ENCODE results near the gene PSEN2. TPM values are rescaled to one million over a fixed set of nuclear protein-coding genes. Genes with fewer than 3 reads are reported as not detected.
A peak's percentile ranks its signal among the peaks of the same experiment; 100 is the strongest.

Gene PSEN2
- total RNA-seq, 4 donors from 2014 or later, result 31.4 to 57.8 (median 39.1) TPM

DNA sequence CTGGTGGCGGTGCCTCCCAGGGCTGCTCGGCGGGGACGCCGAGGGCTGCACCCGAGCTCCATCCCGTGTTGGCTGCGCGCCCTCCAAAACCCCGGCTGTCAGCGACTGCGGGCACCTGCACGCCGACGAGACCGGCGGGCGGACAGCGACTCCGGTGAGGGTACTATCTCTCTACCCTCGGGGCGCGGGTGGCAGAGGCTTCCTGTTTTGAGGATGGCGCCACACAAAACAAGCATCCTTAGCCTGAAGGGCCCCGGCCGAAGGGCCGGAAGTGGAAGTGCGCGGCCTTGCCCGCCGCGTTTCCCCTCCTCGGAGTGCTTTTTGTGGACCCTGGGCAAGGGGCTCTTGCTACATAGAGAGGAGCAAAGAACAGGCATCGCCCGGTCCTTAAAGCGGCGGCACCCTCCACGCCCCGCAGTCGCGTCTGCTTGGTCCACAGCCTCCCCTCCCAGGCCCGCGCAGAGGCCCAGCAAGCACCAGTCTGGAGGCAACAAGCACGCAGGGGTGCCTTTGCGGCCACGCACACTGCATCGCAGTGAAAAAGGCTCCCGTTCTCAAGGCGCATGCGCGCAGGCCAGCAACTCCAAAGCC, 69.1 kb downstream of the PSEN2 start:
- DNase-seq, result peak; percentile 76 to 86 (median 79)
- Histone ChIP-seq H3K4me1 (peaks cover 0 to 49% (median 3%) of the 10 kb centered on the region in 4 donors), H3K27ac (peak overlapping the region; percentile 85 to 99 (median 92)), H3K36me3 (no peaks in the 10 kb centered on the region), H3K27me3 (no peaks in the 10 kb centered on the region), H3K9me3 (peaks cover 0 to 10% (median 0%) of the 10 kb centered on the region in 4 donors), H3K4me3 (peak overlapping the region; percentile 74 to 92 (median 82))
- TF ChIP-seq, protein P1, sequence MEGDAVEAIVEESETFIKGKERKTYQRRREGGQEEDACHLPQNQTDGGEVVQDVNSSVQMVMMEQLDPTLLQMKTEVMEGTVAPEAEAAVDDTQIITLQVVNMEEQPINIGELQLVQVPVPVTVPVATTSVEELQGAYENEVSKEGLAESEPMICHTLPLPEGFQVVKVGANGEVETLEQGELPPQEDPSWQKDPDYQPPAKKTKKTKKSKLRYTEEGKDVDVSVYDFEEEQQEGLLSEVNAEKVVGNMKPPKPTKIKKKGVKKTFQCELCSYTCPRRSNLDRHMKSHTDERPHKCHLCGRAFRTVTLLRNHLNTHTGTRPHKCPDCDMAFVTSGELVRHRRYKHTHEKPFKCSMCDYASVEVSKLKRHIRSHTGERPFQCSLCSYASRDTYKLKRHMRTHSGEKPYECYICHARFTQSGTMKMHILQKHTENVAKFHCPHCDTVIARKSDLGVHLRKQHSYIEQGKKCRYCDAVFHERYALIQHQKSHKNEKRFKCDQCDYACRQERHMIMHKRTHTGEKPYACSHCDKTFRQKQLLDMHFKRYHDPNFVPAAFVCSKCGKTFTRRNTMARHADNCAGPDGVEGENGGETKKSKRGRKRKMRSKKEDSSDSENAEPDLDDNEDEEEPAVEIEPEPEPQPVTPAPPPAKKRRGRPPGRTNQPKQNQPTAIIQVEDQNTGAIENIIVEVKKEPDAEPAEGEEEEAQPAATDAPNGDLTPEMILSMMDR (IDR thresholded peaks at IDR 0.05), result no peak
- peak; percentile 89 to 94 for TF ChIP-seq POLR2A (IDR thresholded peaks at IDR 0.05)

DNA sequence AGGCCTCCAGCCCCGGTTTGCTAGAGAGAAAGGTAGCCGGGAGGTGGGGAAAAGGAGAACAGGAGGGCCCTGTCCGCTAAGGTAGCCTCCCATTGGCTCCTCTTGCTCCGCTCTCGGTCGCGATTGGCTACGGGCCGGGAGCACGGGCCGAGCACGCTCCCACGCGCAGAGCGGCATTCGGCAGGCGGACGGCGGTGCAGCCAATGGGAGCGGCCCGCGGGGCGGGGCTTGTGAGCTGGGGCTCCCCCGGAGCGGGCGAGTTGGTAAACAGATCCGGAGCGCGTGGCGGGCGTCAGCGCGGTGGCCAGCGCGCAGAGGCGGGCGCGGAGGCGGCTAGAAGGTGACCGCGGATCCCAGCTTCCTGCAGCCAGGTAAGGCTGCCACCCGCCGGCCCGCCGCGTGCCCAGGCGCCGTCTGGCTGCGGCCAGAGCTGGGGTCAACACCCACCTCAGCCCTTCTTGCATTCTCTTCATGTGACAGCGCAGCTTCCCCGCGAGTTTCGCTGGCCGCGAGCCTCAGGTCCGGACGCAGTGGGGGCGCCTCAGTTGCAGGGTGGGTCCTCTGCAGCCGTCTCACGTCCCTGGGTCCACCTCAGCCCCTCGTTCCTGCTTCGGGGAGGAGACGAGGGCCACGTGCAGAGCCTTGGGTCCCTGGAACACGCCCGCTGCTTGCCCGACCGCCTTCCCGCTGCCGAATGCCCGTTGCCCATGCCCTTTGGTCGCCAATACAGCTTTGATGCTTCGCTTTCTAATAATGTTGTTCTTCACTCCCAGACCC, 69.8 kb downstream of the PSEN2 start, which contains the start of gene COQ8A:
Gene COQ8A (plus strand): TSS at position 266 of the 777 bp plus-strand sequence. CDS start 21,092 bp downstream, outside the sequence.
- Histone ChIP-seq H3K9me3 (peaks cover 0 to 3% (median 0%) of the 10 kb centered on the region in 4 donors), H3K27me3 (no peaks in the 10 kb centered on the region), H3K4me1 (peaks cover 3 to 56% (median 5%) of the 10 kb centered on the region in 4 donors)

DNA sequence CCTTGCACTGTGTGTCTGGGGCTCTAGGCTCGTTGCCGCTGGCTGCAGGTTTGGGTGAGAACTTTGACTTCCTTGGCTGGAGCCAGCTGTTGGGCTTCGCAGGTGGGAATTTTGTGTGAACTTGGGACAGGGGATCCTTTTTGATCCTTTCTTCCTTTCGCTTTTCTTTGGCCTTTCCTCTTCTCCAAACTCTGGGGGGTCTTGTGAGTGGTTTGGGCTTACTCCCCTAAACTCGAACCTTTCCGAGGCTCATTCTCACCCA, 70.3 kb downstream of the PSEN2 start:
- no peak for TF ChIP-seq POLR2A (IDR thresholded peaks at IDR 0.05)
- TF ChIP-seq, protein P1 (IDR thresholded peaks at IDR 0.05), result no peak
- Histone ChIP-seq H3K4me3 (peak overlapping the region; percentile 74 to 92 (median 82)), H3K4me1 (peaks cover 3 to 61% (median 5%) of the 10 kb centered on the region in 4 donors), H3K27ac (peak overlapping the region in 3 of 4 donors; percentile 69 to 91 (median 77)), H3K9me3 (no peaks in the 10 kb centered on the region), H3K36me3 (no peaks in the 10 kb centered on the region), H3K27me3 (no peaks in the 10 kb centered on the region)
- no peak for DNase-seq

More for the DNA sequence above, 69.8 kb downstream of the PSEN2 start, which contains the start of gene COQ8A:
- Histone ChIP-seq H3K27ac (peak within 1 kb of the TSS; percentile 85 to 99 (median 92)), H3K36me3 (no peaks in the 10 kb centered on the region), H3K4me3 (peak within 1 kb of the TSS; percentile 74 to 92 (median 82))
- peak; percentile 98 to 100 (median 99) for DNase-seq
- TF ChIP-seq, protein P1 (IDR thresholded peaks at IDR 0.05), result no peak
- TF ChIP-seq POLR2A (IDR thresholded peaks at IDR 0.05), result peak in 1 of 2 donors; percentile 1

- H3K27ac ChIP-seq, result no peak overlapping the region
- H3K27me3 ChIP-seq, result no peaks in the 10 kb centered on the region
- no peak for TF ChIP-seq POLR2A (IDR thresholded peaks at IDR 0.05)
- TF ChIP-seq, protein P1 (IDR thresholded peaks at IDR 0.05), result no peak
- no peaks in the 10 kb centered on the region for H3K36me3 ChIP-seq
- H3K4me1 ChIP-seq, result peaks cover 3 to 76% (median 8%) of the 10 kb centered on the region in 4 donors
- no peaks in the 10 kb centered on the region for H3K9me3 ChIP-seq
- peak in 1 of 3 donors; percentile 37 for DNase-seq
- no peak overlapping the region for H3K4me3 ChIP-seq
Observed at GRCh38 chr1:226942392-226942791, 72.0 kb downstream of the PSEN2 start.

- Histone ChIP-seq H3K4me3 (no peak overlapping the region), H3K27me3 (no peaks in the 10 kb centered on the region), H3K9me3 (no peaks in the 10 kb centered on the region), H3K4me1 (peaks cover 3 to 74% (median 8%) of the 10 kb centered on the region in 4 donors), H3K27ac (no peak overlapping the region), H3K36me3 (no peaks in the 10 kb centered on the region)
- peak in 1 of 3 donors; percentile 27 for DNase-seq
- no peak for TF ChIP-seq POLR2A (IDR thresholded peaks at IDR 0.05)
- TF ChIP-seq, protein P1 (IDR thresholded peaks at IDR 0.05), result no peak
Observed at GRCh38 chr1:226943156-226943555, 72.7 kb downstream of the PSEN2 start.
